Neuronal stem cell (in vitro differentiated cells): ENCODE measurements around the gene FAM20B.

ENCODE experiments used
- DNase-seq: peaks from one replicate; pipeline ENCODE4 v3.0.0-alpha.2; 2013; ENCODE audit warnings: low spot score
- H2AFZ ChIP-seq: one replicate; pipeline ENCODE4 v1.6.1; 2013; ENCODE audit warnings: mild to moderate bottlenecking, low read length, inconsistent platforms
- H2AK5ac ChIP-seq: 2 replicates; pipeline ENCODE4 v1.6.1; 2013; ENCODE audit warnings: low read depth, mild to moderate bottlenecking, inconsistent platforms, low read length, moderate library complexity, mixed read lengths
- H2BK120ac ChIP-seq: 2 replicates; pipeline ENCODE4 v1.6.1; 2013; ENCODE audit warnings: low read depth, mild to moderate bottlenecking, inconsistent platforms, low read length, moderate library complexity, mixed read lengths
- H2BK12ac ChIP-seq: one replicate; pipeline ENCODE4 v1.6.1; 2013; ENCODE audit warnings: low read length, inconsistent platforms
- H2BK15ac ChIP-seq: 2 replicates; pipeline ENCODE4 v1.6.1; 2013; ENCODE audit warnings: mild to moderate bottlenecking, low read length, inconsistent platforms, mixed read lengths
- H2BK5ac ChIP-seq: one replicate; pipeline ENCODE4 v1.6.1; 2013; ENCODE audit warnings: inconsistent platforms, mild to moderate bottlenecking, low read length, moderate library complexity
- H3K14ac ChIP-seq: one replicate; pipeline ENCODE4 v1.6.1; 2013; ENCODE audit warnings: low read length, inconsistent platforms
- H3K18ac ChIP-seq: 2 replicates; pipeline ENCODE4 v1.6.1; 2013; ENCODE audit warnings: low read length, inconsistent platforms
- H3K23ac ChIP-seq: 2 replicates; pipeline ENCODE4 v1.6.1; 2013; ENCODE audit warnings: low read depth, mild to moderate bottlenecking, mixed read lengths, low read length, inconsistent platforms; ENCODE audit not compliant: poor library complexity
- H3K27ac ChIP-seq: replicated peaks from 3 replicates; pipeline ENCODE4 v1.5.1; 2013; ENCODE audit warnings: low read length, inconsistent platforms
- H3K27me3 ChIP-seq, 3 experiments: 2 replicates each; pipeline ENCODE4 v1.6.1; 2013; ENCODE audit warnings: low read length in 3 of 3, mild to moderate bottlenecking in 2 of 3, inconsistent platforms in 1 of 3, low read depth in 1 of 3, mixed read lengths in 1 of 3, moderate library complexity in 1 of 3; ENCODE audit not compliant: control insufficient read depth in 3 of 3, insufficient read depth in 3 of 3
- H3K36me3 ChIP-seq, 2 donors: replicated peaks in 1 of 2; 2 replicates each; pipeline ENCODE4 v1.6.1; 2013; ENCODE audit warnings: low read length in 2 of 2; ENCODE audit not compliant: control insufficient read depth in 2 of 2, insufficient read depth in 2 of 2
- H3K4ac ChIP-seq: 2 replicates; pipeline ENCODE4 v1.6.1; 2013; ENCODE audit warnings: inconsistent platforms, mild to moderate bottlenecking, low read length, moderate library complexity
- H3K4me1 ChIP-seq, 2 donors: 1 replicate in 1 of 2; 2 replicates in 1 of 2; pipeline ENCODE4 v1.6.1; 2013; ENCODE audit warnings: low read length in 2 of 2, low read depth in 1 of 2; ENCODE audit not compliant: control insufficient read depth in 2 of 2, insufficient read depth in 1 of 2
- H3K4me2 ChIP-seq: one replicate; pipeline ENCODE4 v1.6.1; 2013; ENCODE audit warnings: mild to moderate bottlenecking, low read length, inconsistent platforms; ENCODE audit not compliant: insufficient read depth, poor library complexity, severe bottlenecking
- H3K4me3 ChIP-seq, 2 donors: 2 replicates each; pipeline ENCODE4 v1.5.1; 2013; ENCODE audit warnings: low read length in 2 of 2, mild to moderate bottlenecking in 2 of 2, inconsistent platforms in 1 of 2, moderate library complexity in 1 of 2
- H3K79me1 ChIP-seq: one replicate; pipeline ENCODE4 v1.6.1; 2013; ENCODE audit warnings: low read depth, mild to moderate bottlenecking, inconsistent platforms, low read length, moderate library complexity
- H3K9ac ChIP-seq: one replicate; pipeline ENCODE4 v1.6.1; 2013; ENCODE audit warnings: mild to moderate bottlenecking, low read depth, low read length, inconsistent platforms; ENCODE audit not compliant: poor library complexity
- H3K9me3 ChIP-seq, 2 donors: replicated peaks in 1 of 2; 2 replicates each; pipeline versions ENCODE3 to v1.6.1; 2013; ENCODE audit warnings: low read length in 2 of 2, mild to moderate bottlenecking in 2 of 2, inconsistent platforms in 1 of 2, low read depth in 1 of 2, mixed read lengths in 1 of 2, moderate library complexity in 1 of 2; ENCODE audit not compliant: control insufficient read depth in 2 of 2, insufficient read depth in 1 of 2
- H4K8ac ChIP-seq: one replicate; pipeline ENCODE4 v1.6.1; 2013; ENCODE audit warnings: low read depth, mild to moderate bottlenecking, inconsistent platforms, low read length, moderate library complexity
- H4K91ac ChIP-seq: one replicate; pipeline ENCODE4 v1.6.1; 2013; ENCODE audit warnings: low read length, low read depth, mild to moderate bottlenecking, inconsistent platforms; ENCODE audit not compliant: poor library complexity
- WGBS, 2 donors: extraction: QIAGEN DNeasy Blood & Tissue Kit; methylation state at CpG; one replicate each; pipeline ENCODE4 v1.1.7; 2013; ENCODE audit warnings: missing lambda C conversion rate in 2 of 2, mixed read lengths in 1 of 2; ENCODE audit not compliant: insufficient read length in 2 of 2, insufficient replicate concordance in 1 of 2; ENCODE audit errors: extremely low coverage in 2 of 2; 5-methylcytosine and 5-hydroxymethylcytosine counted together

The FAM20B gene

GRCh38 chr1:179043266-179043665 lies 17.6 kb downstream of the FAM20B start:
- Histone ChIP-seq H3K79me1 (peaks cover 10% of the 10 kb centered on the region), H2BK12ac (peak overlapping the region; percentile 22), H3K36me3 (peaks cover 0 to 5% of the 10 kb centered on the region in 2 donors), H4K8ac (no peak overlapping the region), H3K14ac (peak overlapping the region; percentile 97), H3K27ac (no peak overlapping the region), H3K23ac (peak overlapping the region; percentile 89), H3K4me1 (peaks cover 0 to 1% of the 10 kb centered on the region in 2 donors), H2AK5ac (no peak overlapping the region), H2BK15ac (no peak overlapping the region), H3K9ac (no peak overlapping the region), H3K4ac (peak overlapping the region; percentile 23), H2BK120ac (no peak overlapping the region), H2BK5ac (no peak overlapping the region), H3K4me3 (peak overlapping the region in 1 of 2 donors; percentile 55), H3K18ac (no peak overlapping the region), H4K91ac (no peak overlapping the region), H3K9me3 (peaks cover 3 to 5% of the 10 kb centered on the region in 2 donors), H3K4me2 (no peak overlapping the region), H2AFZ (no peak overlapping the region), H3K27me3 (no peaks in the 10 kb centered on the region)
- no CpG with 5 or more reads among the region's 4 CpGs for WGBS, 2 donors
- DNase-seq, result no peak

- no peak overlapping the region for H2AK5ac ChIP-seq
- no peak overlapping the region for H3K4me3 ChIP-seq
- no peak overlapping the region for H3K4ac ChIP-seq
- H3K9ac ChIP-seq, result no peak overlapping the region
- H4K91ac ChIP-seq, result no peak overlapping the region
- H3K27ac ChIP-seq, result no peak overlapping the region
- no peak overlapping the region for H2BK12ac ChIP-seq
- H4K8ac ChIP-seq, result no peak overlapping the region
- H2AFZ ChIP-seq, result no peak overlapping the region
- no peak overlapping the region for H2BK120ac ChIP-seq
- no peak overlapping the region for H3K23ac ChIP-seq
- peaks cover 10% of the 10 kb centered on the region for H3K79me1 ChIP-seq
- DNase-seq, result no peak
- H3K14ac ChIP-seq, result no peak overlapping the region
- H2BK15ac ChIP-seq, result no peak overlapping the region
- no peaks in the 10 kb centered on the region for H3K27me3 ChIP-seq
- no CpG with 5 or more reads among the region's 5 CpGs for WGBS, 2 donors
- no peak overlapping the region for H3K18ac ChIP-seq
- H3K36me3 ChIP-seq, result peaks cover 0 to 5% of the 10 kb centered on the region in 2 donors
- H3K9me3 ChIP-seq, result peaks cover 3 to 5% of the 10 kb centered on the region in 2 donors
- H3K4me2 ChIP-seq, result no peak overlapping the region
- peaks cover 0 to 1% of the 10 kb centered on the region in 2 donors for H3K4me1 ChIP-seq
- H2BK5ac ChIP-seq, result no peak overlapping the region
These were observed 18.2 kb downstream of the FAM20B start for GRCh38 chr1:179043907-179044306.

GRCh38 chr1:179046808-179047635 lies 21.3 kb downstream of the FAM20B start:
- Histone ChIP-seq H3K9me3 (peaks cover 2 to 3% of the 10 kb centered on the region in 2 donors), H3K23ac (no peak overlapping the region), H2AFZ (no peak overlapping the region), H3K27me3 (no peaks in the 10 kb centered on the region), H3K18ac (no peak overlapping the region), H3K27ac (no peak overlapping the region), H3K9ac (no peak overlapping the region), H3K4me3 (no peak overlapping the region), H2BK5ac (no peak overlapping the region), H2AK5ac (no peak overlapping the region), H2BK12ac (no peak overlapping the region), H3K4me1 (no peaks in the 10 kb centered on the region), H3K4ac (no peak overlapping the region), H3K36me3 (peaks cover 1 to 16% of the 10 kb centered on the region in 2 donors), H3K14ac (no peak overlapping the region), H3K4me2 (no peak overlapping the region), H4K8ac (no peak overlapping the region), H4K91ac (no peak overlapping the region), H3K79me1 (peaks cover 8% of the 10 kb centered on the region), H2BK15ac (no peak overlapping the region), H2BK120ac (no peak overlapping the region)
- DNase-seq, result no peak
- WGBS, 2 donors, result no CpG with 5 or more reads among the region's 14 CpGs

- no peak overlapping the region for H4K8ac ChIP-seq
- H3K79me1 ChIP-seq, result peaks cover 6% of the 10 kb centered on the region
- H3K14ac ChIP-seq, result no peak overlapping the region
- no peak for DNase-seq
- H3K4ac ChIP-seq, result no peak overlapping the region
- H3K9me3 ChIP-seq, result peaks cover 0 to 3% of the 10 kb centered on the region in 2 donors
- H3K4me3 ChIP-seq, result no peak overlapping the region
- H3K4me2 ChIP-seq, result no peak overlapping the region
- H3K4me1 ChIP-seq, result no peaks in the 10 kb centered on the region
- H2BK12ac ChIP-seq, result no peak overlapping the region
- H3K27ac ChIP-seq, result no peak overlapping the region
- H4K91ac ChIP-seq, result no peak overlapping the region
- H2AK5ac ChIP-seq, result no peak overlapping the region
- no peak overlapping the region for H3K23ac ChIP-seq
- H3K9ac ChIP-seq, result no peak overlapping the region
- no peak overlapping the region for H2BK120ac ChIP-seq
- no peaks in the 10 kb centered on the region for H3K27me3 ChIP-seq
- no peak overlapping the region for H2BK15ac ChIP-seq
- no peak overlapping the region for H3K18ac ChIP-seq
- H3K36me3 ChIP-seq, result peaks cover 1 to 16% of the 10 kb centered on the region in 2 donors
- H2AFZ ChIP-seq, result no peak overlapping the region
- no peak overlapping the region for H2BK5ac ChIP-seq
These were observed 21.9 kb downstream of the FAM20B start for GRCh38 chr1:179047636-179047997.
